Measurements from ENCODE around the gene ATG4A. TPM values are rescaled to one million over a fixed set of nuclear protein-coding genes. Genes with fewer than 3 reads are reported as not detected.

The ATG4A gene
- total and polyA plus RNA-seq, 2 of the 8 experiments (the other 6 are each of a cell fraction or from before 2014, with no cell fraction given): 1.2 to 2.0 TPM

- Histone ChIP-seq H2AK5ac (ENCODE audit: low read depth, low read length) (no peak overlapping the region), H3K23ac (ENCODE audit: insufficient read length) (no peak overlapping the region), H2BK20ac (ENCODE audit: low read length) (no peak overlapping the region), H3K18ac (ENCODE audit: extremely low read depth, low read length) (no peak overlapping the region), H2BK120ac (replicated peaks; ENCODE audit: low read depth, low read length) (no peak overlapping the region), H3K56ac (replicated peaks; ENCODE audit: insufficient read length, low read depth, low read length) (no peak overlapping the region), H4K91ac (replicated peaks; ENCODE audit: insufficient read length, low read length) (no peak overlapping the region), H3K4ac (replicated peaks; ENCODE audit: insufficient read length, low read depth, low read length) (no peak overlapping the region), H2AFZ (ENCODE audit: low read length) (no peak overlapping the region), H3K9me3 (ENCODE audit: insufficient read depth in 2 of 2, low read depth in 1 of 2, low read length in 1 of 2) (no peaks in the 10 kb centered on the region), H2BK15ac (ENCODE audit: low read length) (no peak overlapping the region), H4K8ac (ENCODE audit: extremely low read depth, insufficient read depth, low read length) (no peak overlapping the region), H3K9ac (replicated peaks in 1 of 4; ENCODE audit: extremely low read depth in 1 of 4, low read depth in 3 of 4, low read length in 3 of 4) (no peak overlapping the region), H3K27ac (ENCODE audit: low read depth, low read length) (no peak overlapping the region), H3K27me3 (replicated peaks in 1 of 4; ENCODE audit: control insufficient read depth in 3 of 4, extremely low read depth in 1 of 4, insufficient read depth in 3 of 4, low read length in 3 of 4) (no peaks in the 10 kb centered on the region), H4K20me1 (replicated peaks in 1 of 2; ENCODE audit: control insufficient read depth in 1 of 2, insufficient read depth in 2 of 2, low read length in 2 of 2) (no peaks in the 10 kb centered on the region), H3K4me1 (replicated peaks in 1 of 4; ENCODE audit: control insufficient read depth in 3 of 4, insufficient read depth in 4 of 4, low read length in 3 of 4) (no peaks in the 10 kb centered on the region), H3K4me2 (ENCODE audit: insufficient read depth in 1 of 2, low read depth in 2 of 2, low read length in 2 of 2) (no peak overlapping the region), H4K5ac (ENCODE audit: insufficient read length, low read depth, low read length) (no peak overlapping the region), H3K79me1 (ENCODE audit: low read depth, low read length) (no peaks in the 10 kb centered on the region), H2BK5ac (ENCODE audit: low read depth, low read length) (no peak overlapping the region), H3K23me2 (ENCODE audit: low read depth, low read length) (no peaks in the 10 kb centered on the region), H3K36me3 (ENCODE audit: control insufficient read depth in 2 of 4, insufficient read depth in 4 of 4, low read length in 3 of 4) (no peaks in the 10 kb centered on the region), H3K4me3 (ENCODE audit: extremely low read depth in 1 of 4, insufficient read depth in 2 of 4, low read depth in 3 of 4, low read length in 4 of 4) (no peak overlapping the region), H3K79me2 (ENCODE audit: control insufficient read depth in 1 of 2, insufficient read depth in 2 of 2, low read length in 2 of 2) (no peaks in the 10 kb centered on the region), H2BK12ac (ENCODE audit: low read depth, low read length) (no peak overlapping the region), H3K14ac (ENCODE audit: insufficient read length) (no peak overlapping the region)
- DNase-seq (ENCODE audit: low read depth in 1 of 2, low spot score in 2 of 2) (no peak), FAIRE-seq (no peak)
- POLR2A ChIA-PET (ENCODE audit: partially characterized antibody): no interaction called here
- TF ChIP-seq CHD1 (IDR thresholded peaks at IDR 0.05; ENCODE audit: low read depth, low read length) (no peak), TBP (IDR thresholded peaks at IDR 0.05; ENCODE audit: low read depth, low read length) (no peak), TCF12 (IDR thresholded peaks at IDR 0.05; ENCODE audit: low read depth, low read length) (no peak), FOSL1 (IDR thresholded peaks at IDR 0.05; ENCODE audit: insufficient read depth, low read depth, low read length) (no peak), MAX (IDR thresholded peaks at IDR 0.05) (no peak), POU5F1 (IDR thresholded peaks at IDR 0.05; ENCODE audit: low read depth, low read length) (no peak), RBBP5 (IDR thresholded peaks at IDR 0.05; ENCODE audit: borderline replicate concordance, low read depth, low read length) (no peak), YY1 (IDR thresholded peaks at IDR 0.05; ENCODE audit: low read depth, low read length) (no peak), E2F6 (IDR thresholded peaks at IDR 0.05) (no peak), SRF (IDR thresholded peaks at IDR 0.05; ENCODE audit: low read depth, low read length) (no peak), POLR2A (IDR thresholded peaks at IDR 0.05; ENCODE audit: control extremely low read depth in 1 of 2, low read depth in 2 of 2, low read length in 2 of 2) (no peak), MAFK (IDR thresholded peaks at IDR 0.05; ENCODE audit: low read depth, low read length) (no peak), SP4 (IDR thresholded peaks at IDR 0.05; ENCODE audit: low read length) (no peak)
- TF ChIP-seq, protein P1, sequence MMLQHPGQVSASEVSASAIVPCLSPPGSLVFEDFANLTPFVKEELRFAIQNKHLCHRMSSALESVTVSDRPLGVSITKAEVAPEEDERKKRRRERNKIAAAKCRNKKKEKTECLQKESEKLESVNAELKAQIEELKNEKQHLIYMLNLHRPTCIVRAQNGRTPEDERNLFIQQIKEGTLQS (IDR thresholded peaks at IDR 0.05; ENCODE audit: insufficient read depth, low read depth, low read length): no peak
- CTCF ChIA-PET (ENCODE audit: partially characterized antibody): no interaction called here
These were observed 38.4 kb upstream of the ATG4A start for GRCh38 chrX:108053218-108053617.

Measured in H1 (cell line).